Measurements from ENCODE around the gene CYTH2. TPM values are rescaled to one million over a fixed set of nuclear protein-coding genes. Genes with fewer than 3 reads are reported as not detected.

The CYTH2 gene
- total RNA-seq, 1 experiment from 2014 or later = 32.5 TPM

GRCh38 chr19:48477067-48477685, 8.0 kb downstream of the CYTH2 start:
- H3K9ac ChIP-seq (ENCODE audit: low read length) = no peak overlapping the region
- H3K79me2 ChIP-seq (ENCODE audit: low read length) = no peaks in the 10 kb centered on the region
- no peak overlapping the region for H3K4me3 ChIP-seq (ENCODE audit: low read length)
- no peaks in the 10 kb centered on the region for H3K9me2 ChIP-seq (replicated peaks; ENCODE audit: insufficient read depth, low read length)
- DNase-seq = no peak
- no peak overlapping the region for H3K4me2 ChIP-seq (ENCODE audit: low read depth, low read length, poor library complexity, severe bottlenecking)
- no peak overlapping the region for H3K27ac ChIP-seq (ENCODE audit: low read length)
- H2AFZ ChIP-seq (ENCODE audit: low read length) = no peak overlapping the region
- 0 out of 2 replicates have a peak, but pooled peaks cover 4% of the 10 kb centered on the region for H4K20me1 ChIP-seq (ENCODE audit: insufficient read depth, low read depth, low read length)
- no peaks in the 10 kb centered on the region for H3K9me3 ChIP-seq (ENCODE audit: low read length)
- no peaks in the 10 kb centered on the region for H3K4me1 ChIP-seq (ENCODE audit: low read length)
- no peaks in the 10 kb centered on the region for H3K27me3 ChIP-seq (ENCODE audit: low read length)
- H3K36me3 ChIP-seq (ENCODE audit: insufficient read depth, low read length) = peaks cover 11% of the 10 kb centered on the region

GRCh38 chr19:48477698-48478338, 8.6 kb downstream of the CYTH2 start:
- H3K9ac ChIP-seq (ENCODE audit: low read length) = no peak overlapping the region
- H3K9me3 ChIP-seq (ENCODE audit: low read length) = no peaks in the 10 kb centered on the region
- H4K20me1 ChIP-seq (ENCODE audit: insufficient read depth, low read depth, low read length) = 0 out of 2 replicates have a peak, but pooled peaks cover 4% of the 10 kb centered on the region
- H2AFZ ChIP-seq (ENCODE audit: low read length) = no peak overlapping the region
- H3K27me3 ChIP-seq (ENCODE audit: low read length) = no peaks in the 10 kb centered on the region
- no peak for DNase-seq
- H3K9me2 ChIP-seq (replicated peaks; ENCODE audit: insufficient read depth, low read length) = no peaks in the 10 kb centered on the region
- no peaks in the 10 kb centered on the region for H3K4me1 ChIP-seq (ENCODE audit: low read length)
- no peak overlapping the region for H3K4me3 ChIP-seq (ENCODE audit: low read length)
- H3K4me2 ChIP-seq (ENCODE audit: low read depth, low read length, poor library complexity, severe bottlenecking) = no peak overlapping the region
- no peaks in the 10 kb centered on the region for H3K79me2 ChIP-seq (ENCODE audit: low read length)
- H3K36me3 ChIP-seq (ENCODE audit: insufficient read depth, low read length) = peaks cover 9% of the 10 kb centered on the region
- H3K27ac ChIP-seq (ENCODE audit: low read length) = no peak overlapping the region

- H2AFZ ChIP-seq (ENCODE audit: low read length) = no peak overlapping the region
- H3K4me3 ChIP-seq (ENCODE audit: low read length) = no peak overlapping the region
- H3K9ac ChIP-seq (ENCODE audit: low read length) = no peak overlapping the region
- H3K79me2 ChIP-seq (ENCODE audit: low read length) = no peaks in the 10 kb centered on the region
- no peak overlapping the region for H3K27ac ChIP-seq (ENCODE audit: low read length)
- no peaks in the 10 kb centered on the region for H4K20me1 ChIP-seq (ENCODE audit: insufficient read depth, low read depth, low read length)
- no peaks in the 10 kb centered on the region for H3K9me2 ChIP-seq (replicated peaks; ENCODE audit: insufficient read depth, low read length)
- no peaks in the 10 kb centered on the region for H3K27me3 ChIP-seq (ENCODE audit: low read length)
- H3K4me1 ChIP-seq (ENCODE audit: low read length) = no peaks in the 10 kb centered on the region
- no peaks in the 10 kb centered on the region for H3K9me3 ChIP-seq (ENCODE audit: low read length)
- H3K4me2 ChIP-seq (ENCODE audit: low read depth, low read length, poor library complexity, severe bottlenecking) = no peak overlapping the region
- H3K36me3 ChIP-seq (ENCODE audit: insufficient read depth, low read length) = 0 out of 2 replicates have a peak, but pooled peaks cover 3% of the 10 kb centered on the region
- no peak for DNase-seq
These were observed 9.4 kb downstream of the CYTH2 start for GRCh38 chr19:48478339-48479256.

GRCh38 chr19:48479686-48480085, 10.5 kb downstream of the CYTH2 start:
- Histone ChIP-seq H3K4me3 (ENCODE audit: low read length) (no peak overlapping the region), H2AFZ (ENCODE audit: low read length) (no peak overlapping the region), H3K36me3 (ENCODE audit: insufficient read depth, low read length) (0 out of 2 replicates have a peak, but pooled peaks cover 2% of the 10 kb centered on the region), H3K9ac (ENCODE audit: low read length) (no peak overlapping the region), H3K27me3 (ENCODE audit: low read length) (no peaks in the 10 kb centered on the region), H4K20me1 (ENCODE audit: insufficient read depth, low read depth, low read length) (no peaks in the 10 kb centered on the region), H3K9me2 (replicated peaks; ENCODE audit: insufficient read depth, low read length) (no peaks in the 10 kb centered on the region), H3K4me2 (ENCODE audit: low read depth, low read length, poor library complexity, severe bottlenecking) (no peak overlapping the region), H3K9me3 (ENCODE audit: low read length) (no peaks in the 10 kb centered on the region), H3K79me2 (ENCODE audit: low read length) (no peaks in the 10 kb centered on the region), H3K27ac (ENCODE audit: low read length) (no peak overlapping the region), H3K4me1 (ENCODE audit: low read length) (no peaks in the 10 kb centered on the region)
- DNase-seq = no peak

- no peaks in the 10 kb centered on the region for H3K9me2 ChIP-seq (replicated peaks; ENCODE audit: insufficient read depth, low read length)
- no peaks in the 10 kb centered on the region for H3K9me3 ChIP-seq (ENCODE audit: low read length)
- no peaks in the 10 kb centered on the region for H4K20me1 ChIP-seq (ENCODE audit: insufficient read depth, low read depth, low read length)
- no peak overlapping the region for H3K27ac ChIP-seq (ENCODE audit: low read length)
- H3K9ac ChIP-seq (ENCODE audit: low read length) = no peak overlapping the region
- no peak overlapping the region for H2AFZ ChIP-seq (ENCODE audit: low read length)
- no peak overlapping the region for H3K4me3 ChIP-seq (ENCODE audit: low read length)
- no peaks in the 10 kb centered on the region for H3K36me3 ChIP-seq (ENCODE audit: insufficient read depth, low read length)
- DNase-seq = no peak
- H3K79me2 ChIP-seq (ENCODE audit: low read length) = no peaks in the 10 kb centered on the region
- H3K27me3 ChIP-seq (ENCODE audit: low read length) = no peaks in the 10 kb centered on the region
- no peak overlapping the region for H3K4me2 ChIP-seq (ENCODE audit: low read depth, low read length, poor library complexity, severe bottlenecking)
- no peaks in the 10 kb centered on the region for H3K4me1 ChIP-seq (ENCODE audit: low read length)
These were observed 11.0 kb downstream of the CYTH2 start for GRCh38 chr19:48480183-48480557.

GRCh38 chr19:48480558-48481500, 11.7 kb downstream of the CYTH2 start:
- no peaks in the 10 kb centered on the region for H3K27me3 ChIP-seq (ENCODE audit: low read length)
- H3K9me3 ChIP-seq (ENCODE audit: low read length) = no peaks in the 10 kb centered on the region
- DNase-seq = no peak
- H3K4me2 ChIP-seq (ENCODE audit: low read depth, low read length, poor library complexity, severe bottlenecking) = no peak overlapping the region
- H3K4me3 ChIP-seq (ENCODE audit: low read length) = no peak overlapping the region
- no peak overlapping the region for H3K27ac ChIP-seq (ENCODE audit: low read length)
- H3K4me1 ChIP-seq (ENCODE audit: low read length) = no peaks in the 10 kb centered on the region
- no peak overlapping the region for H2AFZ ChIP-seq (ENCODE audit: low read length)
- no peaks in the 10 kb centered on the region for H3K79me2 ChIP-seq (ENCODE audit: low read length)
- H3K9ac ChIP-seq (ENCODE audit: low read length) = no peak overlapping the region
- no peaks in the 10 kb centered on the region for H3K36me3 ChIP-seq (ENCODE audit: insufficient read depth, low read length)
- H4K20me1 ChIP-seq (ENCODE audit: insufficient read depth, low read depth, low read length) = no peaks in the 10 kb centered on the region
- no peaks in the 10 kb centered on the region for H3K9me2 ChIP-seq (replicated peaks; ENCODE audit: insufficient read depth, low read length)

GRCh38 chr19:48481846-48482639, 12.9 kb downstream of the CYTH2 start:
- no peaks in the 10 kb centered on the region for H3K79me2 ChIP-seq (ENCODE audit: low read length)
- H3K27me3 ChIP-seq (ENCODE audit: low read length) = no peaks in the 10 kb centered on the region
- no peak overlapping the region for H3K9ac ChIP-seq (ENCODE audit: low read length)
- H4K20me1 ChIP-seq (ENCODE audit: insufficient read depth, low read depth, low read length) = no peaks in the 10 kb centered on the region
- H3K9me3 ChIP-seq (ENCODE audit: low read length) = no peaks in the 10 kb centered on the region
- H3K27ac ChIP-seq (ENCODE audit: low read length) = no peak overlapping the region
- H3K4me3 ChIP-seq (ENCODE audit: low read length) = no peak overlapping the region
- no peaks in the 10 kb centered on the region for H3K9me2 ChIP-seq (replicated peaks; ENCODE audit: insufficient read depth, low read length)
- H3K36me3 ChIP-seq (ENCODE audit: insufficient read depth, low read length) = no peaks in the 10 kb centered on the region
- H3K4me2 ChIP-seq (ENCODE audit: low read depth, low read length, poor library complexity, severe bottlenecking) = no peak overlapping the region
- DNase-seq = no peak
- H3K4me1 ChIP-seq (ENCODE audit: low read length) = no peaks in the 10 kb centered on the region
- no peak overlapping the region for H2AFZ ChIP-seq (ENCODE audit: low read length)
